Ovary (tissue), 9 donors: ENCODE data around the gene ADAM10. TPM values are rescaled to one million over a fixed set of nuclear protein-coding genes. Genes with fewer than 3 reads are reported as not detected.

Experiments used
- DNase-seq, 5 donors: peaks; one replicate each; pipeline ENCODE4 v3.0.0-alpha.2; 2019 to 2020
- H3K27ac ChIP-seq, 2 donors: fragments of 200-600 bp; one replicate each; pipeline versions ENCODE4 v1.5.1 to v1.8.0; 2019 to 2022
- H3K27me3 ChIP-seq: fragments of 200-600 bp; one replicate; pipeline ENCODE4 v1.8.0; 2022
- H3K36me3 ChIP-seq: fragments of 200-600 bp; sonication (generic); one replicate; pipeline ENCODE4 v1.5.1; 2019
- H3K4me1 ChIP-seq: one replicate; pipeline ENCODE4 v1.8.1; 2013; ENCODE audit warnings: mild to moderate bottlenecking, moderate library complexity; ENCODE audit not compliant: insufficient read depth
- H3K4me3 ChIP-seq: fragments of 200-600 bp; sonication (generic); one replicate; pipeline ENCODE4 v1.5.1; 2017
- H3K9me3 ChIP-seq, 2 donors: fragments of 200-600 bp in 1 of 2; sonication (generic) in 1 of 2; one replicate each; pipeline versions ENCODE4 v1.5.1 to v1.8.1; 2013 to 2019; ENCODE audit warnings: mild to moderate bottlenecking in 1 of 2, moderate library complexity in 1 of 2
- CTCF ChIP-seq, 3 donors: fragments of 450-650 bp in 2 of 3; fragments of 200-600 bp in 1 of 3; IDR thresholded peaks; one replicate each; pipeline versions ENCODE4 v1.5.1 to v1.8.0; 2016 to 2022; ENCODE audit warnings: antibody characterized with exemption in 3 of 3, mild to moderate bottlenecking in 1 of 3
- EP300 ChIP-seq: sonication (generic); formaldehyde crosslinking; IDR thresholded peaks from one replicate; pipeline ENCODE4 v1.6.1; 2017; ENCODE audit warnings: antibody characterized with exemption
- POLR2A ChIP-seq: fragments of 450-650 bp; IDR thresholded peaks from one replicate; pipeline ENCODE4 v1.6.1; 2017; ENCODE audit warnings: antibody characterized with exemption, mild to moderate bottlenecking, moderate library complexity
- WGBS, 3 donors: extraction: QIAGEN DNeasy Blood & Tissue Kit in 1 of 3; methylation state at CpG; one replicate each; pipeline versions ENCODE4 v1.1.5 to v1.1.7; 2013 to 2017; 5-methylcytosine and 5-hydroxymethylcytosine counted together
- intact Hi-C, 4 donors: fragments of 100-400 bp; cut with DNase I; formaldehyde crosslinking; loops; one replicate each; pipeline versions ENCODE4 v1.11.0 to v1.15.1; 2022 to 2023
- polyA plus RNA-seq, 2 donors: library from polyadenylated mRNA; stranded (reverse); fragments of 200-250 nt in 1 of 2; fragments of 350-450 nt in 1 of 2; fragmentation: Illumina TruSeq in 1 of 2; extraction: RNeasy Lipid Tissue Mini Kit (QIAGEN cat#74804) in 1 of 2; gene quantifications; one replicate each; pipeline ENCODE4 v1.2.3, GENCODE V29; 2013 to 2014
- total RNA-seq, 7 donors: library from RNA; depleted of rRNA in 2 of 7; stranded (reverse); fragments of >200 nt in 2 of 7; fragmentation: NEBNext Ultra II Directional in 3 of 7; extraction: Animal tissue kit (Norgen Biotek cat#: 25700) in 3 of 7; gene quantifications; one replicate each; pipeline versions ENCODE4 v1.1.0 to v1.2.4, GENCODE V29; 2016 to 2023
- donor health status: DM: no; HTN: no; CAD: no; lungs with moderate emphysema.
- donor health status: DM: no; HTN: no; CAD: no.
- donor health status: Bipolar disorder and iron deficiency.
- donor health status: DM: yes; HTN: yes; CAD: no.
- donor health status: DM: no; HTN: no; CAD: no.
- donor health status: DM: yes; HTN: yes; CAD: no.

ADAM10 gene
- total and polyA plus RNA-seq, 9 donors = 23.2 to 86.4 (median 63.0) TPM

DNA sequence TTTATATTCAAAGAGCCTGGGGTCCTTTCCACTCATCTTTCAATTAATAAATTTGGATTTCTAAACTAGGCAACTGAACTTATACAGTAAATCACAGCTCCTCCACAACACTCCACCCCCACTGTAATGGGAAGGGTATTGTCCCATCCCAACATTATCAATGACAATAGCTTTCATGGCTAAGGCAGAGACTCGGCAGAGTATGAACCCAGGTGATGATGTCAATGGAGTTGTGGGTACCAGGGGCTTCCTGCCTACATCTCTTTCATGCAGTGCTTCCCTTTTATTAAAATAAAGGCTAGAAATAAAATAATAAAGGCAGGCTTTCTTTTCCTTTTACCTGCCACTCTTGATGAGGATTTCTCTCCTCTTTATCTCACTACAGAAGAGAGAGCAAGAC lies 109.5 kb downstream of the ADAM10 start:
- intact Hi-C loops = no loop called here
- H3K9me3 ChIP-seq = no peaks in the 10 kb centered on the region
- H3K36me3 ChIP-seq = no peaks in the 10 kb centered on the region
- H3K27ac ChIP-seq = no peak overlapping the region
- DNase-seq = no peak
- H3K27me3 ChIP-seq = no peaks in the 10 kb centered on the region
- no peaks in the 10 kb centered on the region for H3K4me1 ChIP-seq
- WGBS, 3 donors = 93 to 94% (median 94%) methylated on average over 1 of the region's 1 CpG
- TF ChIP-seq POLR2A (no peak), EP300 (no peak), CTCF (IDR thresholded peaks at IDR 0.05) (no peak)
- no peak overlapping the region for H3K4me3 ChIP-seq

DNA sequence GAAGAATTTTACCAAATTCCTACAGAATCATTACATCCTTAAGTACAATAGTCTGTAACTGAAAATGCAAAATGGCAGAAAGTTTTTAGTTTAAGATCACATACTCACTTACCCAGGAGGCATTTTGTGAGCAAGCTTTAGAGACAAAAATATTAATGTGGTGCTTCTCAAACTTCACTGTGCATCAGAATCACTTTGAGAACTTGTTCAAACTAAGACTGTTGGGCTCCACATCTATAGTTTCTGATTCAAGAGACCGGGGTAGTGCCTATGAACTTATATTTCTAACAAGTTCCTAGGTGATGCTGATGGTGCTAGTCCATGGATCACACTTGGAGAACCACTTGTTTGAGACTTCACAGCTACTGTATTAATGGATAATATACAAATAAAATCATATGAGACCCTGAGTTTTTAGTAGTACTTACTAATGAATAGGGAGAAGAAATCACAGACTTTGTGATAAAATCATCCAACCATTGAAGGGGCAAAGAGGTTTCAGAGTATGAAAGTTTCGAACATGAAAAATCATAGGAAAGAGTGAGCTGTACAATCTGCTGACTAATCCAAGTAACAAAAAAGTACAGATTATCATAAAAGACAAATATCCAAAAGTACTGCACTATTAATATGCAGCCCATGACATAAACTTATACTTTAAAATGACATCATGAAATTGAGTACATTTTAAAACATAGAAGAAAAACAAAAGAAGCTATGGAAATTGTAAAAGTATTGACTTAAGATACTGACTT lies 110.3 kb downstream of the ADAM10 start:
- intact Hi-C loops = no loop called here
- no peak for DNase-seq
- H3K4me1 ChIP-seq = no peaks in the 10 kb centered on the region
- 92 to 98% (median 95%) methylated on average over 2 of the region's 2 CpGs for WGBS, 3 donors
- no peaks in the 10 kb centered on the region for H3K27me3 ChIP-seq
- H3K27ac ChIP-seq = no peak overlapping the region
- TF ChIP-seq CTCF (IDR thresholded peaks at IDR 0.05) (no peak), EP300 (no peak), POLR2A (no peak)
- H3K9me3 ChIP-seq = no peaks in the 10 kb centered on the region
- no peaks in the 10 kb centered on the region for H3K36me3 ChIP-seq
- no peak overlapping the region for H3K4me3 ChIP-seq

- no peak for DNase-seq
- WGBS, 3 donors = 11 to 42% (median 17%) methylated on average over 2 of the region's 2 CpGs
- H3K4me1 ChIP-seq = no peaks in the 10 kb centered on the region
- H3K27me3 ChIP-seq = no peaks in the 10 kb centered on the region
- H3K4me3 ChIP-seq = no peak overlapping the region
- no peaks in the 10 kb centered on the region for H3K9me3 ChIP-seq
- TF ChIP-seq EP300 (no peak), POLR2A (no peak), CTCF (IDR thresholded peaks at IDR 0.05) (no peak)
- intact Hi-C loops = no loop called here
- no peak overlapping the region for H3K27ac ChIP-seq
- no peaks in the 10 kb centered on the region for H3K36me3 ChIP-seq
Measured at GRCh38 chr15:58632789-58633188, 116.7 kb downstream of the ADAM10 start.

- H3K36me3 ChIP-seq = no peaks in the 10 kb centered on the region
- no peak for DNase-seq
- no peaks in the 10 kb centered on the region for H3K27me3 ChIP-seq
- no peak overlapping the region for H3K4me3 ChIP-seq
- H3K9me3 ChIP-seq = no peaks in the 10 kb centered on the region
- no peak for TF ChIP-seq POLR2A
- no peak for TF ChIP-seq CTCF (IDR thresholded peaks at IDR 0.05)
- TF ChIP-seq EP300 = no peak
- H3K4me1 ChIP-seq = no peaks in the 10 kb centered on the region
- no peak overlapping the region for H3K27ac ChIP-seq
- intact Hi-C loops = no loop called here
- 95 to 98% (median 97%) methylated on average over 2 of the region's 2 CpGs for WGBS, 3 donors
Measured at GRCh38 chr15:58631319-58631718, 118.2 kb downstream of the ADAM10 start.
